Upper lobe of right lung (tissue), 1 donor: ENCODE measurements around the gene MORN5. TPM values are rescaled to one million over a fixed set of nuclear protein-coding genes. Genes with fewer than 3 reads are reported as not detected.

Source experiments
- ATAC-seq: fragments of 200-7000 bp; cut with Tn5 transposase; one replicate; pipeline ENCODE4 v1.9.1; 2020; ENCODE audit warnings: mild to moderate bottlenecking, moderate library complexity
- DNase-seq: peaks from one replicate; pipeline ENCODE4 v3.0.0-alpha.2; 2020
- H3K27ac ChIP-seq: fragments of 200-600 bp; one replicate; pipeline ENCODE4 v1.8.0; 2022
- H3K27me3 ChIP-seq: fragments of 200-600 bp; one replicate; pipeline ENCODE4 v1.8.0; 2022; ENCODE audit warnings: mild to moderate bottlenecking
- H3K36me3 ChIP-seq: fragments of 200-600 bp; one replicate; pipeline ENCODE4 v1.8.0; 2022
- H3K4me1 ChIP-seq: fragments of 200-600 bp; one replicate; pipeline ENCODE4 v1.8.0; 2022
- H3K4me3 ChIP-seq: fragments of 200-600 bp; one replicate; pipeline ENCODE4 v1.8.0; 2022; ENCODE audit warnings: mild to moderate bottlenecking
- H3K9me3 ChIP-seq: fragments of 200-600 bp; one replicate; pipeline ENCODE4 v1.8.0; 2022
- intact Hi-C: fragments of 100-400 bp; cut with DNase I; formaldehyde crosslinking; loops from one replicate; pipeline ENCODE4 v1.11.0; 2022
- total RNA-seq: library from RNA; stranded (reverse); fragmentation: NEBNext Ultra II Directional; extraction: Animal tissue kit (Norgen Biotek cat#: 25700); gene quantifications from one replicate; pipeline ENCODE4 v1.2.1, GENCODE V29; 2021
- TF ChIP-seq, protein P1 (sequence below): fragments of 200-600 bp; IDR thresholded peaks from one replicate; pipeline ENCODE4 v1.8.0; 2022; ENCODE audit warnings: antibody characterized with exemption
- donor health status: DM: no; HTN: yes; CAD: no; lungs with severe emphysema.

MORN5 gene
- total RNA-seq, 1 donor from 2014 or later: not detected

DNA sequence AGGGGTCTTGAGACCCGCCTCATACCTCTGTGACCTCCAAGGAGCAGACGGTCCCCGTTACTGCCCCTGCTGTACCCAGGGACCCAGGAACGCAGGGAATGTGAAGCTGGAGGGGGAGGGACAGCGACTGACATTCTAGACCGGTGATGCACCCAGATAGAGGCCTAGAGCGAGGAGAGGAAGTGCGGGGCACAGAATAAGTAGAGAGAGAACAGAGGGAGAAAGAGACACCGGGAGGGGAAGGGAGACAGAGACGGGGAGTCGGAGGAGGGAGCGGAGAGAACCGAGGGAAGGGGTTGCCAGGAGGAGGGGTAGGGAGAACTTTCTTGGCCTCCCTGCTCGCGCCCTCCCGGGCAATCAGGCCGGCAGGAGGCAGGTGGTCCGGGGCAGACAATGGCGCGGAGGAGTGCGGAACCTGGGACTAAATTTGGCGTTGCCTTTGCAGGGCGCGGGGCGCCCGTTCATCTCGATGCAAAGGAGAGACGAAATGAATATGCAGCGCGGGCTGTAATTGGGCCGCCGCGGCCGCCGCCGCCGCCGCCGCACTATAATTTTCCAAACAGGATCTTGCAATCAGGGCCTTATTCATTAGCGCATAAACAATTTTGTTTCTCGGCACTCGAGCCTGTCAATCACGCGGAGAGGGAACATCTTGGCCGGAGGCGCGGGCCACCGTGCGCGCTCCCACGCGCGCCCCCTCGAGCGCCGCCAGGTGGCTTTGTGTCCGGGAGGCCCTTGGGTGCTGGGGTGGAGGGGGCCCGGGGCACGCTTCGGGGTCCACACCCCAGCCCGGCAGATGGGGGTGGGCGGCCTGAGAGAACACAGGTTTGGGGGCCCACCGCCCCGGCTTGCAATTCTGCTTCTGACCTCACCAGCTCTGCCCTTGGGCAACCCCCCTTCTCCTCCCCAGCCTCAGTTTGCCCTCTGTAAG is 33.1 kb upstream of the MORN5 start:
- H3K27me3 ChIP-seq: peaks cover 22% of the 10 kb centered on the region
- H3K36me3 ChIP-seq: no peaks in the 10 kb centered on the region
- H3K4me1 ChIP-seq: peaks cover 19% of the 10 kb centered on the region
- no peak for ATAC-seq
- DNase-seq: no peak
- no peak overlapping the region for H3K27ac ChIP-seq
- H3K9me3 ChIP-seq: no peaks in the 10 kb centered on the region
- intact Hi-C loops: no loop called here
- TF ChIP-seq, protein P1, sequence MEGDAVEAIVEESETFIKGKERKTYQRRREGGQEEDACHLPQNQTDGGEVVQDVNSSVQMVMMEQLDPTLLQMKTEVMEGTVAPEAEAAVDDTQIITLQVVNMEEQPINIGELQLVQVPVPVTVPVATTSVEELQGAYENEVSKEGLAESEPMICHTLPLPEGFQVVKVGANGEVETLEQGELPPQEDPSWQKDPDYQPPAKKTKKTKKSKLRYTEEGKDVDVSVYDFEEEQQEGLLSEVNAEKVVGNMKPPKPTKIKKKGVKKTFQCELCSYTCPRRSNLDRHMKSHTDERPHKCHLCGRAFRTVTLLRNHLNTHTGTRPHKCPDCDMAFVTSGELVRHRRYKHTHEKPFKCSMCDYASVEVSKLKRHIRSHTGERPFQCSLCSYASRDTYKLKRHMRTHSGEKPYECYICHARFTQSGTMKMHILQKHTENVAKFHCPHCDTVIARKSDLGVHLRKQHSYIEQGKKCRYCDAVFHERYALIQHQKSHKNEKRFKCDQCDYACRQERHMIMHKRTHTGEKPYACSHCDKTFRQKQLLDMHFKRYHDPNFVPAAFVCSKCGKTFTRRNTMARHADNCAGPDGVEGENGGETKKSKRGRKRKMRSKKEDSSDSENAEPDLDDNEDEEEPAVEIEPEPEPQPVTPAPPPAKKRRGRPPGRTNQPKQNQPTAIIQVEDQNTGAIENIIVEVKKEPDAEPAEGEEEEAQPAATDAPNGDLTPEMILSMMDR: no peak
- peak overlapping the region; percentile 26 for H3K4me3 ChIP-seq

DNA sequence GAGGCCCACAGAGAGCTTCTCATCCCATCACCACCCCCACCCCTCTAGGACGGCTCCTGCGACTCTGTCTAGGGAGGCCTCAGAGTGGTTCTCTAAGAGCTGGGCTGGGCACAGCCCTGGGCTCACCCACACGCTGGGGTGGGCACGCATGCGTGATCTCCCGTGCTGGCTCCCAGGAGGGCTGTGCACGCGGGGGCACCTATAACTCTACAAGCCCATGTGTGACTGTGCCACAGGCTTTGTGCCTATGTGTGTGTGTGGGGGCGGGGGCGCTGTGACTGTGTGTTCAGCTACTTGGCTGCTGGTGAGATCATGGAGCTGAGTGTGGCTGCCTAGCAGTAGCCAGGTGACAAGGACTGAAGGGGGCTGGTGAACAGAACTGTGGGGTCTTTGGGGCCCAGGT is 32.3 kb upstream of the MORN5 start:
- Histone ChIP-seq H3K9me3 (no peaks in the 10 kb centered on the region), H3K36me3 (no peaks in the 10 kb centered on the region), H3K27me3 (peaks cover 22% of the 10 kb centered on the region), H3K4me3 (no peak overlapping the region), H3K27ac (no peak overlapping the region), H3K4me1 (peaks cover 19% of the 10 kb centered on the region)
- no peak for ATAC-seq
- TF ChIP-seq, protein P1: no peak
- intact Hi-C loops: no loop called here
- DNase-seq: no peak

DNA sequence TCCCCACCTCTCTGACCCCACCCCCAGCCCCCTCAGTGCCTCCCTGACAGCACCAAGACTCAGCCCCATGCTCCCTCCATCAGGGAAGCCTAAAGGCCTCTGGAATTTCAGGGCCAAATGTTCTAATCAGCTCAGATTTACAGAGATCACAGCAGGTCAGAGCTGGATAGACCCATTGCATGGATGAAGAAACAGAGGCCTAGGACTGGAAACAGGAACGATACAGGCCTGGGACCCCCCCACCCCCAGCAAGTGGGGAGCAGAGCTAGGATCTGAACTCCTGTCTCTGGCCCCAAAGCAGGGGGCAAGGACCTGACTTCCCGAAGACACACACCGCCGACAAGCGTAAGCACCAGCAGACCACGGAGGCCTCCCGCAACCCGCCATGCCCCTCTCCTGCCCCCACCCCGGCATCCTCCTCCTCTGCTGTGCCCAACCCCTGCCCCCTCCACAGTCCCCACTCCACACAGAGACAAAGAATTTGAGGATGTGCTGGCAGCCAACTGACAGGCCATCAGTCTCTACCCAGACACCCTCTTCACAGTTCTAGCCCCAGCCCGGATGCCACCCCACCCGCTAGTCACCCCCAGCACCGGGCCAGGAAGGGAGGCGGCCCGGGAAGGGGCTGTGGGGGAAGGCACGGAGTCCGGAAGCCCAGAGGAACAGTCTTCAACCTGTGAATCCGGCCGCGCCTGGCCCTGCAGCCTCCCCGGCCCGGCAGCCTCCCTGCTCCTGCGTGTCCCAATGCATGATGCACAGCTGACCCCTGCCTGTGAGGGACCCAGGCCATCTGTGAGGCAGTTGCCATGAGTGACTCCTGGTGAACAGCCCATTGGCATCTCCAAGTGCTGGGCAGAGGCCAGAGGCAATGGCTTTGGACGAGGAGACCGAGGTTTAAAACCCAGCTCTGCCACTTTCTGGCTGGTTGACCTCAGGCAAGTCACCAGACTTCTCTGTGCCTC is 31.4 kb upstream of the MORN5 start:
- Histone ChIP-seq H3K4me1 (peaks cover 19% of the 10 kb centered on the region), H3K9me3 (no peaks in the 10 kb centered on the region), H3K4me3 (no peak overlapping the region), H3K36me3 (no peaks in the 10 kb centered on the region), H3K27me3 (peaks cover 22% of the 10 kb centered on the region), H3K27ac (no peak overlapping the region)
- ATAC-seq (peak; percentile 41), DNase-seq (no peak)
- TF ChIP-seq, protein P1: no peak
- intact Hi-C loops: no loop called here

DNA sequence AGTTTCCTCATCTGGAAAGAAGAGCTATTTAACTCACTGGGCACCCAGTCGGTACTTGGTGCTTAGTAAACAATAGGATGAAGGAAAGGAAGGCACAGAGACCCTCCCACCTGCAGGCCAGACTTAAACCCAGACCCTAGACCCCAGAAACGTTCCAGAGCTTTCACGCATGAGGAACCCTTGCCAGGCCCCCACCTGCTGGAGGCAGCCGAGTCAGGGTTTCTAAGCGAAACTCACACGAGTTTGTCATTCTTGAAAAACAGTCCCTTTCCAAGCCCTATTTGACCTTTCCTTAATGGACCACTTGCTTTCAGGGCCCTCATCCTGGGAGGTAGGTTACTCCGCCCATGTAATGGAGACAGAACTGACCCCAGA is 30.8 kb upstream of the MORN5 start:
- H3K4me1 ChIP-seq: peaks cover 19% of the 10 kb centered on the region
- intact Hi-C loops: no loop called here
- H3K27ac ChIP-seq: no peak overlapping the region
- TF ChIP-seq, protein P1: no peak
- ATAC-seq (no peak), DNase-seq (no peak)
- peaks cover 22% of the 10 kb centered on the region for H3K27me3 ChIP-seq
- H3K4me3 ChIP-seq: no peak overlapping the region
- no peaks in the 10 kb centered on the region for H3K9me3 ChIP-seq
- no peaks in the 10 kb centered on the region for H3K36me3 ChIP-seq

DNA sequence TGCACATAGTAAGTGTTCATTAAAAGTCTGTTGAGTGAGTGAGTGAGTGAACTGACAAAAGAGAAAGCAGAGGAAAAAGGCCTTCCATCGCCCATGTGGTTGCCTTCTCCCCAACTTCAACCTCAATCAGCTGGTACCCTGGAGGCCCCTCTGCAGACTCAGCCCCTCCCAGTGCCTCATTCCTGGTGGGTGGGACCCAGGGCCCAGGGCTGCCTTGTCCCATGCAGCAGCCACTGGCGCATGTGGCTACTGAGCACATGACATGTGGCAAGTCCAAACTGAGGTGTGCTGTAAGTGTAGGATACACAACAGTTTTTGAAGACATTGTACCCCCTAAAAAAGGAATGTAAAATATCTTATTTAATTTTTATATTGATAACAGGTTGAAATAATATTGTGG is 29.7 kb upstream of the MORN5 start:
- TF ChIP-seq, protein P1: no peak
- intact Hi-C loops: no loop called here
- Histone ChIP-seq H3K9me3 (no peaks in the 10 kb centered on the region), H3K36me3 (no peaks in the 10 kb centered on the region), H3K4me3 (no peak overlapping the region), H3K27me3 (peaks cover 22% of the 10 kb centered on the region), H3K4me1 (peaks cover 19% of the 10 kb centered on the region), H3K27ac (no peak overlapping the region)
- ATAC-seq (no peak), DNase-seq (peak; percentile 44)
